NCI-H2081 treated with DMSO at 0.1 percent for 48 hours (cell line): ENCODE measurements around the gene ZACN.
"Not testable (repeated sequence)": the region's sequence is repeated elsewhere in the genome, so short reads cannot be mapped to it uniquely, and the experiment has no call there.

Experiments used
- DNase-seq: peaks from one replicate; lab custom pipeline; 2025; lab: John Stamatoyannopoulos, UW

The ZACN gene

DNA sequence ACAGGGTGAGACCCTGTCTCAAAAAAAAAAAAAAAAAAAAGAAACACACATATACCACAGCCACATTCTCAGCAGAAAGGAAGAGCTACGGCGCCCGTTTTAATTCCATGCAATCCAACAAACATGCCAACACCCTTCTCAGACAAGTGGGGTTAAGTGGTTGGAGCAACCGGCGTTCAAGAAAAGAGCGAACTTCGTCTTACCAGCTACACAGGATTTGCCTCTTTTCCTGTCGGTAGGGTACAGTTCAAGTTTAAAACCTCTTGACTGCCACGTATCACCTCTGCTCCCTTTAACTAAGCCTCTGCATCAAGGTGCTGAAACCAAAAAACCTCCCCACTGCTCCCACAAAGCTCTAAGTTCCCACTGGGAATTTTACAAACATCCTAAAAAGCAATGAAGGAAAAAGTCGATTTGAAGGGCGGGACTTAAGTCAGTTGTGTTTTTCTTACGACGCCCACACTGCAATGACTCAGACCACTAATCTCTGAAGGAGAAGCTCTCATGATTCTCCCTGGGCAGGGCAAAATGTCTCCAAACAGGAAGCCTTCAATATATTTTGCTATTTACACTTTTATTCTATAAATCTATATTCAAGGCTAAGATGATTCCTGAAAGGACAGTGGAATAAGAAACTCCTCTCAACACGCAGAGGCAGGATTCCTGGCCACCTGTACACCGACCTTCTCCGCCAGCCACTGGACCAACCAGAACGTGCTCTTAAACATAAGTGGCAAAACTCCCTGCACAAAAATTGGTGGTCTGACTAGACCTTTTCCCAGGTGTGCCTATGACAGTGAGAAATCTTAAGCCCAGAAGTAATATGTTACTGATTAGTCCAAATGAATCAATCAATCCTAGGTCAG is 25.5 kb upstream of the ZACN start:
- no peak for DNase-seq

DNA sequence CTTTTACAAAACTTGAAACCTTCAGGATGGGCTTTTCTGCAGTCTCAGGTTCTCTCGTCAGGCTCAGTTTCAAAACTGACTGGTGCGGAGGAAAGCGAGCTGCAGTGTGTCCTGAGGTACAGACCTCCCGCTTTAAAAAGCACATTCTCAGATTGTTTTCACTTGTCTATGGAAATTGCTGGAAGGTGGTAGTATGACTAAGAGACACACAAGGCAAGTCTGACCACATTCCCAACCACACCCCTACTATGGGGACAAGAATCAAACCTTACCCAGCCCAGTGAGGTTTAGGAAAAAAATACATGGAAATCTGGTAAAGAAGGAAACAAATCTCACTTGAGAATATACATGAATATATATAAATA is 24.9 kb upstream of the ZACN start:
- no peak for DNase-seq

DNA sequence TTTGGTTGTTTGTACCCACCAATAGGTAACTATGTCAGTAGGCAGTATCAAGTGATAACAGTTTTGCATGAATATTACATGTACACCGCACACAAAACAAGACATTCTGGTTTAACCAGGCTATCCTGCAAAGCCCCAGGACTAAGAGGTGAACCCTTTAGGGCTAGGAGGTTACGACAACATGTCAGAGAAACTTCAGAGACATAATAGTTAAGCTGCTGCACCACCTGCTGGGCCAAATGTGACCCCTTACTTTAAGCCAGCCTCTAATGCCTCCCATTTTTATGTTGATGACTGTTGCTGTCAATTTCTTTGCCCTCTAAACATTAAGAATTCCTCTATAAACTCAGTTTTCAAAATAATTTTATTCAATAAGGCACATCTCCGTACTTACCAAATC is 22.1 kb upstream of the ZACN start:
- no peak for DNase-seq

DNA sequence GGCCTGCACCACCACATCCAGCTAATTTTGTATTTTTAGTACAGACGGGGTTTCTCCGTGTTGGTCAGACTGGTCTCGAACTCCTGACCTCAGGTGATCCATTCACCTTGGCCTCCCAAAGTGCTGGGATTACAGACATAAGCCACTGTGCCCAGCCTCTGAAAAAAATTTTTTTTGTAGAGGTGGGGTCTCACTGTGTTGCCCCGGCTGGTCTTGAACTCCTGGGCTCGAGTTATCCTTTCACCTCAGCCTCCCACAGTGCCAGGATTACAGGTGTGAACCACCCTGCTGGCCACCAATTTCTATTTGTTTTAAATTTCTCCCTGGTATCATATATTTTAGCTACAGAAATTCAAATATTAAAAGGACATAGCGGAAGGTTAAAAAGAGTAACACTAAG is 20.7 kb upstream of the ZACN start:
- not testable (repeated sequence) for DNase-seq

- DNase-seq, result no peak
These were observed 15.0 kb upstream of the ZACN start for GRCh38 chr17:76063875-76064546.

DNA sequence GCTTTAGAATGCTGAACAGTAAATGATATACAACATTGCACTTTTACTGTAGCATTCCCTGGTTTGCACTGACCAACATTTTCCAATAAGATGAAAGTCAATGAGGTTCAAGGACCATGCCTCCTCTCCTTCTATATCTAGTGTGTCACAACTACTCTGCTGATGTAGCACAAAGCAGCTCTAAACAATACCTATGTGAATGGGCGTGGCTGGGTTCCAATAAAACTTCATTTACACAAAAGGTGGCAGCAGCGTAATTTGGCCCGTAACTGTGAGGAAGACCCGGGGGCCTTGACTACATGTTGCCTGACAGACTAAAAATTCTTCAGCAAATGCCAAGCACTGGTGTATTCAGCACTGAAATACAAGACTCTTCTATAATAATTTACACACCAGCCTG is 13.2 kb upstream of the ZACN start:
- no peak for DNase-seq

GRCh38 chr17:76071531-76072147 is 7.3 kb upstream of the ZACN start:
- no peak for DNase-seq

DNA sequence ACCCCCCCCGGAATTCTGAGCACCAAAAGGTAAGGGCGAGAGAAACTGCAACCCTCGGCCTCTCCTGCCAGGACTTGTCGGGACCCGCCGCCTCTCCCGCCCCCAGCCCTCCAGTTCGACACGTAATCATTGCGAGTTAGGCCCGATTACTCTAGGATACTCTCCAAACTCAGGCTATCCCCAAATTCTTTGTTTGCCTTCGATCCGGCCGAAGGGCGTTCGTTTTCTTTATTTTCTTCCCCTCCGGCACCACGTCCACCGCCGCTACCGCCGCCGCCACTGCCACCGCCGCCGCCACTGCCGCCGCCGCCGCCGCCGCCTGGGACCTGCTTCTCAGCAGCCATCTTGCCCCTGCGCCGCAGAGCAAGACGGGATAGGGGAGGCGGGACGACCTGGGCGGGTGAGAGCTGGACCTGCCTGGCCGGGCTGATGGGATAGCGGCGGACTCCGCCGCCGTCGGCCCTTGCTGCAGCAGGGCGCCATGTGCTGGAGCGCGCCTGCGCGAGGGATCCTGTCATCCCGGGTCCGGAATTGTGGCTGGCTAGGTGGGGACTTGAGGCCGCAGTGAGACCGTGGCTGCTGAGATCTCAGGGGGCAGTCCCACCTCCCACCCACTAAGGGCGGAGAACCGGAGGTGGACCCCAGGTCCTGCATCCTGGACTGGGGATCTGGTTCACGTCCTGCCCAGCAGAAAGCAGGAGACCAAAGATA is 6.7 kb upstream of the ZACN start, which contains the start of gene SRP68:
Gene SRP68 (minus strand): TSS at position 370 of the 711 bp plus-strand sequence. CDS start 26 bp downstream, at position 344.
- peak; percentile 89 for DNase-seq

- no peak for DNase-seq
These were observed 4.3 kb upstream of the ZACN start, which contains the start of gene GALR2 for GRCh38 chr17:76074390-76075363. TSS of gene GALR2 (plus strand) at chr17:76074781. CDS start at chr17:76074884, 103 bp downstream.

- DNase-seq, result no peak
These were observed 3.4 kb upstream of the ZACN start for GRCh38 chr17:76075364-76076145.

- DNase-seq, result no peak
These were observed 2.7 kb upstream of the ZACN start for GRCh38 chr17:76076146-76076764.

GRCh38 chr17:76076765-76077583 is 2.0 kb upstream of the ZACN start:
- no peak for DNase-seq

DNA sequence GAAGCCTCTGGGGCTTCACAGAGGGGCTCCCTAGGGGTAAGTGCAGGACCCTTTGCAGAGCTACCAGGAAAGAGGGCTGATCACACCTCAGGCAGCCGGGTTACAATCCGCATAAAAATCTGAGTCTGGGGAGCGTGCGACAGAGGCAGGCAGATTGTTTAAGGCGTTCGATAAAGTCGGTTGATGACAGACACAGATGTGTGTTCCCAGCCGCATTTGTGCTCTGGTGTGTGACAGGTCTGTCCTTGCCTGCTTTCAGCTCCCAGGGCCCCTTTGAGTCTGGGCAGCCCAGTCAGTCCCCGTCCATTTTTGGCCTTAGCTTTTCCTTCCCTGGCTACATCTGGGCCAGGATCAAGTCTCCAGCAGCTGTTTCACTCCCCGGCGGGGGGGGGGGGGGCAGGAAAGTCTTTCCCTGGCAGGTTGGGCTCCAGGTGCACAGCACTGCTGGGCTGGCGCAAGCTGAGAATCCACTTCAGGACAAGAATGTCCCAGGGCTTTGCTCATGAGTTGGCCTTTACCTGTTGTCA is 1.3 kb upstream of the ZACN start:
- no peak for DNase-seq

- not testable (repeated sequence) for DNase-seq
These were observed 612 bp upstream of the ZACN start for GRCh38 chr17:76078370-76078769.

GRCh38 chr17:76079535-76079955 is 563 bp downstream of the ZACN start:
- no peak for DNase-seq

DNA sequence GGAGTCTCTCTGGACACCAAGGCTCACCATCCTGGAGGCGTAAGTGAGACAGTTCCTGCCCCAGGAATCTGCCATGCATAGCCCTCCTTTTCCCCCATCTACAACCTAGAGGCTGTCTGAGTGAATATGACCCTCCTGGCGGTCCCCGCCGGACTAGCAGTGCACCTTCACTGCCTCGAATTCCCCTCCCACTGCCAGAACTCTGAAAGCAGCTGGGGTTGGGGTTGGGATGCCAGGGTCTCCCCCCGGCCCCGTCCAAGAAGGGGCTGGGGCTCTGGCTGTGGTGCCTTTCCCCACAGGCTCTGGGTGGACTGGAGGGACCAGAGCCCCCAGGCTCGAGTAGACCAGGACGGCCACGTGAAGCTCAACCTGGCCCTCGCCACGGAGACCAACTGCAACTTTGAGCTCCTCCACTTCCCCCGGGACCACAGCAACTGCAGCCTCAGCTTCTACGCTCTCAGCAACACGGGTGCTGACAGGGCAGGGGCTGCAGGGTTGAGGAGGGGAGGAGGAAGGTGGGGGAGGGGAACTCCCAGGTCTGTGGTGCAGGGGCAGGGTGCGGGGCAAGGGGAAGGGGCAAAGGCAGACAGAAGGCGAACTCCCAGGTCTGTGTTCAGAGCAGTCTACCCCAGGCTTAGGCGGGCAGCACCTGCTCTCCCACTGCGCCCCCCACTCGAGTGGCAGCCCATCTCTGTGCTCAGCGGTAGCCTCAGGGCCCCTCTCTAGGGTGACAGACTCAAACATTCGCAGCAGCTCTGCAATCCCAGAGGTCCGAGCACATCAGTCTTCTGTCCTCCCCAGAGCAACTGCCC is 1.2 kb downstream of the ZACN start:
- no peak for DNase-seq

DNA sequence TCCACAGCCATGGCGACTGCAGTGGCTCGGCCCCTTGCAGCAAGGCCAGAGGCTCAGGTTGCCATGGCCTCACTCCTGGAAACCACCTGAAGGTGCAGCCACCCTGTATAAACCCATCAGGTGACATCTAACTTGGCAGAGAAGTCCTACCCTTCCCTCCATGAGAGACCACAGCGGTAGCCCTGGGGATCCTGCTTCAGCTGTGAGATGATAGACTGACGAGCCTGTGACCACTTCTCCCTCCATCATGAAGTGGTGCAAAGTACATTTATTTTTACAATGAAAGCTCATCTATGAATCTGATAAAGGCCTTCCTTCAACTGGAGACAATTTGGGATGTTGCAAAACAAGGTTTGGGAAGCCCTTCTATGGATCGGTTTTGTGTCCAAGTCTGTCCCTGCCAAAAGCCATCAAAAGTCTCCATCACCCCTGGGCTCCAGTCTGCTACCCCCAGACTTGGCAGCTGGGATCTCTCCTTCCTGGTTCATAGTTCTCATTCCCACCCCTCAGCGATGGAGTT is 1.8 kb downstream of the ZACN start:
- DNase-seq, result no peak
